GM12878 (cell line): ENCODE results near the gene FBXL5. TPM values are rescaled to one million over a fixed set of nuclear protein-coding genes. Genes with fewer than 3 reads are reported as not detected.

Experiments
- ATAC-seq: fragments of 200-7000 bp; cut with Tn5 transposase; 3 replicates; pipeline ENCODE4 v1.9.1; 2020; ENCODE audit warnings: mild to moderate bottlenecking, moderate library complexity
- Bru-seq: library from RNA; stranded (reverse); fragments of 400-500 nt; gene quantifications from one replicate; lab custom pipeline; 2021; lab: Mats Ljungman, UMichigan
- BruChase-seq, 2 experiments: library from RNA; stranded (reverse); fragments of 400-500 nt; gene quantifications; one replicate each; lab custom pipeline; 2021; lab: Mats Ljungman, UMichigan
- BruUV-seq: library from RNA; stranded (reverse); fragments of 400-500 nt; replicated peaks from 2 replicates; lab custom pipeline; 2021; lab: Mats Ljungman, UMichigan
- CTCF ChIA-PET: fragments of 300-600 bp; sonication (Branson Sonifier 250); formaldehyde crosslinking; extraction: SDS; loops from one replicate; lab custom pipeline; 2021; ENCODE audit warnings: inconsistent platforms; lab: Yijun Ruan, JAX
- POLR2A ChIA-PET: fragments of 350-600 bp; formaldehyde crosslinking; extraction: SDS; loops from one replicate; lab custom pipeline; 2021; ENCODE audit warnings: inconsistent platforms; lab: Charles Lee
- RAD21 ChIA-PET: fragments of 300-600 bp; sonication (Branson Sonifier 250); formaldehyde crosslinking; loops from one replicate; lab custom pipeline; 2023; ENCODE audit warnings: antibody characterized with exemption; ENCODE audit not compliant: unreplicated experiment; lab: Charles Lee
- SMC1A ChIA-PET: fragments of 300-600 bp; sonication (Branson Sonifier 250); formaldehyde crosslinking; loops from one replicate; lab custom pipeline; 2023; ENCODE audit not compliant: unreplicated experiment, uncharacterized antibody; lab: Charles Lee
- DNase-seq: peaks from one replicate; pipeline ENCODE4 v3.0.0-alpha.2; 2011; ENCODE audit warnings: low read depth, low spot score
- FAIRE-seq: peaks from 3 replicates; lab custom pipeline; 2011; peaks lifted over from hg19 to GRCh38; lab: Jason Lieb, UNC
- H2AFZ ChIP-seq: 2 replicates; pipeline ENCODE4 v1.6.0; 2011; ENCODE audit warnings: low read depth, low read length, control low read depth; ENCODE audit not compliant: control insufficient read depth
- H3K27ac ChIP-seq: 2 replicates; pipeline ENCODE4 v1.5.1; 2011; ENCODE audit warnings: control low read depth; ENCODE audit not compliant: control insufficient read depth, insufficient read depth
- H3K27me3 ChIP-seq, 2 experiments: replicated peaks in 1 of 2; 2 replicates each; pipeline versions ENCODE4 v1.6.0 to v1.6.1; 2011; ENCODE audit warnings: low read length in 1 of 2; ENCODE audit not compliant: control insufficient read depth in 2 of 2, insufficient read depth in 2 of 2
- H3K36me3 ChIP-seq, 2 experiments: 2 replicates each; pipeline ENCODE4 v1.5.1; 2011; ENCODE audit warnings: low read length in 1 of 2; ENCODE audit not compliant: control insufficient read depth in 2 of 2, insufficient read depth in 2 of 2
- H3K4me1 ChIP-seq: 2 replicates; pipeline ENCODE4 v1.6.1; 2011; ENCODE audit warnings: mild to moderate bottlenecking, low read length, moderate library complexity, mixed read lengths; ENCODE audit not compliant: control insufficient read depth, insufficient read depth
- H3K4me2 ChIP-seq: 2 replicates; pipeline ENCODE4 v1.6.0; 2011; ENCODE audit warnings: control low read depth; ENCODE audit not compliant: control insufficient read depth, insufficient read depth
- H3K4me3 ChIP-seq: fragments of 200-600 bp; sonication (generic); 2 replicates; pipeline ENCODE4 v1.5.1; 2016
- H3K79me2 ChIP-seq: 2 replicates; pipeline ENCODE4 v1.6.0; 2011; ENCODE audit warnings: low read length; ENCODE audit not compliant: control insufficient read depth, insufficient read depth
- H3K9ac ChIP-seq: 2 replicates; pipeline ENCODE4 v1.8.0; 2011; ENCODE audit warnings: low read length, control low read depth, mixed read lengths; ENCODE audit not compliant: control insufficient read depth, insufficient read depth
- H3K9me3 ChIP-seq: replicated peaks from 3 replicates; pipeline ENCODE4 v1.5.1; 2011; ENCODE audit warnings: mild to moderate bottlenecking, low read length; ENCODE audit not compliant: control insufficient read depth, insufficient read depth
- H4K20me1 ChIP-seq: 2 replicates; pipeline ENCODE4 v1.6.0; 2011; ENCODE audit not compliant: control insufficient read depth, insufficient read depth
- BCL11A ChIP-seq: IDR thresholded peaks from 2 replicates; pipeline ENCODE4 v1.6.1; 2011; ENCODE audit warnings: low read depth, low read length
- BCL3 ChIP-seq: IDR thresholded peaks from 2 replicates; pipeline ENCODE4 v1.6.1; 2011; ENCODE audit warnings: borderline replicate concordance, low read depth, mild to moderate bottlenecking, moderate library complexity, low read length; ENCODE audit not compliant: insufficient read depth, poor library complexity, severe bottlenecking
- BRCA1 ChIP-seq: IDR thresholded peaks from 2 replicates; pipeline ENCODE4 v1.6.1; 2011; ENCODE audit warnings: low read depth, low read length, improper control_type of control experiment
- CHD2 ChIP-seq: IDR thresholded peaks from 2 replicates; pipeline ENCODE4 v1.6.1; 2011; ENCODE audit warnings: low read depth, low read length, improper control_type of control experiment, borderline replicate concordance
- ETV6 ChIP-seq, 2 experiments: fragments of 450-650 bp in 1 of 2; IDR thresholded peaks in 1 of 2; conservative IDR thresholded peaks in 1 of 2; 2 replicates each; pipeline ENCODE4 v1.6.1; 2014; ENCODE audit warnings: antibody characterized with exemption in 1 of 2, borderline replicate concordance in 1 of 2, low read depth in 1 of 2, mild to moderate bottlenecking in 1 of 2, moderate library complexity in 1 of 2
- GABPA ChIP-seq: IDR thresholded peaks from 2 replicates; pipeline ENCODE4 v1.6.1; 2014; ENCODE audit warnings: antibody characterized with exemption, low read depth, mild to moderate bottlenecking, inconsistent platforms
- IRF4 ChIP-seq: IDR thresholded peaks from 2 replicates; pipeline ENCODE4 v1.6.1; 2011; ENCODE audit warnings: low read depth, low read length
- NR2C1 ChIP-seq: fragments of 450-650 bp; IDR thresholded peaks from 2 replicates; pipeline ENCODE4 v1.6.1; 2017; ENCODE audit warnings: antibody characterized with exemption, mild to moderate bottlenecking, moderate library complexity
- RELB ChIP-seq: fragments of 450-650 bp; IDR thresholded peaks from 2 replicates; pipeline ENCODE4 v1.6.1; 2017; ENCODE audit warnings: low read depth, mild to moderate bottlenecking, moderate library complexity
- SIN3A ChIP-seq: IDR thresholded peaks from 2 replicates; pipeline ENCODE4 v1.6.1; 2012; ENCODE audit warnings: low read depth, low read length, improper control_type of control experiment
- TAF1 ChIP-seq: IDR thresholded peaks from 2 replicates; pipeline ENCODE4 v1.6.1; 2011; ENCODE audit warnings: mild to moderate bottlenecking, low read depth, low read length, borderline replicate concordance
- ZNF207 ChIP-seq: fragments of 450-650 bp; IDR thresholded peaks from 2 replicates; pipeline ENCODE4 v1.6.1; 2014; ENCODE audit warnings: antibody characterized with exemption, mild to moderate bottlenecking, borderline replicate concordance
- WGBS: methylation state at CpG from one replicate; pipeline ENCODE4 v1.1.6; 2016; ENCODE audit warnings: low lambda C conversion rate; ENCODE audit not compliant: insufficient replicate concordance, insufficient coverage; ENCODE audit errors: missing lambda C conversion rate; 5-methylcytosine and 5-hydroxymethylcytosine counted together
- in situ Hi-C: fragments of 300-500 bp; cut with MboI; formaldehyde crosslinking; loops from 9 replicates; pipeline ENCODE4 v1.14.3; 2018; ENCODE audit warnings: mixed read lengths
- intact Hi-C: fragments of 100-400 bp; cut with micrococcal nuclease; formaldehyde crosslinking; loops from one replicate; pipeline ENCODE4 v1.14.2; 2022; ENCODE audit not compliant: unreplicated experiment
- long read RNA-seq, 2 experiments: library from polyadenylated mRNA; unstranded; transcript quantifications; one replicate each; pipeline ENCODE4 v2.0.0, GENCODE V29; 2019 to 2020
- polyA minus RNA-seq, 3 experiments: library from RNA; depleted of rRNA, polyadenylated mRNA; stranded (reverse); fragments of >200 nt; gene quantifications; 2 replicates each; pipeline ENCODE4 v1.2.3, GENCODE V29; 2011
- polyA plus RNA-seq, 11 experiments: library from polyadenylated mRNA; depleted of rRNA in 4 of 11; unstranded in 6 of 11; stranded (reverse) in 5 of 11; fragments of >200 nt; fragmentation: Nextera tagmentation in 4 of 11; fragmentation: Illumina TruSeq in 1 of 11; extraction: Ambion mirVana in 4 of 11; extraction: Trizol in 1 of 11; gene quantifications; 1 replicate in 1 of 11; 2 replicates in 10 of 11; pipeline versions ENCODE4 v1.2.1 to v1.2.3, GENCODE V29; 2011 to 2016; ENCODE audit warnings: inconsistent platforms in 2 of 11, missing spikeins in 2 of 11, low read depth in 1 of 11
- total RNA-seq, 4 experiments: library from RNA; depleted of rRNA in 3 of 4; stranded (reverse); fragments of >200 nt in 3 of 4; fragmentation: Illumina TruSeq in 1 of 4; extraction: Trizol in 1 of 4; gene quantifications; 2 replicates each; pipeline versions ENCODE4 v1.2.1 to v1.2.3, GENCODE V29; 2013 to 2021

The FBXL5 gene
- total RNA-seq (2013; cell fraction: nucleolus; rRNA removed) = 85.8 and 87.6 TPM in 2 replicates
- total RNA-seq (2014; rRNA removed) (39.5 and 42.5 TPM in 2 replicates), total RNA-seq (2014; rRNA removed; fragmentation: Illumina TruSeq; extraction: Trizol) (34.7 and 36.7 TPM in 2 replicates), total RNA-seq (2021) (30.7 and 31.9 TPM in 2 replicates), polyA plus RNA-seq (2011; rRNA removed) (46.2 and 69.1 TPM in 2 replicates), polyA plus RNA-seq (2014; fragmentation: Illumina TruSeq; extraction: Trizol) (25.1 and 36.0 TPM in 2 replicates), polyA plus RNA-seq (2014; fragmentation: Nextera tagmentation; extraction: Ambion mirVana) (10 to 100 TPM; 10.1 to 12.3 TPM), polyA plus RNA-seq (2014; rRNA removed) (23.8 and 32.3 TPM in 2 replicates), polyA plus RNA-seq (2016; fragmentation: Nextera tagmentation; extraction: Ambion mirVana) (10 to 100 TPM; 42.2 to 44.5 TPM), polyA minus RNA-seq (2011; rRNA and poly(A)+ RNA removed) (42.7 and 60.0 TPM in 2 replicates), Bru-seq, nascent RNA (percentile 87 among the genes with signal in this experiment), BruChase-seq, experiment 1, labeled RNA remaining after a 6-hour chase (percentile 78 among the genes with signal in this experiment), BruChase-seq, experiment 2, labeled RNA remaining after a 2-hour chase (percentile 85 among the genes with signal in this experiment)
- polyA plus RNA-seq (2011; ENCODE audit: low read depth) = 16.1 TPM
- 16.0 and 16.8 TPM in 2 replicates for polyA plus RNA-seq (2011; cell fraction: cytosol; rRNA removed)
- polyA plus RNA-seq (2011; cell fraction: nucleus; rRNA removed) = 25.3 and 25.8 TPM in 2 replicates
- 19.4 and 23.9 TPM in 2 replicates for polyA plus RNA-seq (2012)
- polyA minus RNA-seq (2011; cell fraction: cytosol; rRNA and poly(A)+ RNA removed) = 17.5 and 18.0 TPM in 2 replicates
- polyA minus RNA-seq (2011; cell fraction: nucleus; rRNA and poly(A)+ RNA removed) = 54.8 and 81.6 TPM in 2 replicates
- long read RNA-seq, experiment 1, transcript FBXL5-201 (11 exons, 3,385 nt) = major isoform, 21 of 40 reads
- long read RNA-seq, experiment 1, partial matches to known transcripts = 0 of 40 reads
- long read RNA-seq, experiment 1, other reads (novel, unspliced or antisense) = 17 of 40 reads
- long read RNA-seq, experiment 2, transcript FBXL5-202 (11 exons, 2,837 nt) = minor isoform, 7 of 200 reads
- long read RNA-seq, experiment 2, transcript FBXL5-201 (11 exons, 3,385 nt) = major isoform, 139 of 200 reads
- long read RNA-seq, experiment 2, partial matches to known transcripts = 17 of 200 reads
- long read RNA-seq, experiment 2, other reads (novel, unspliced or antisense) = 36 of 200 reads

- peaks cover 45% of the 10 kb centered on the region for H3K79me2 ChIP-seq
- in situ Hi-C loops = loop anchor here (10.0 kb wide), 1 partner anchor 651 kb away; the partner anchor contains the start of gene CPEB2
- no peak for FAIRE-seq
- TF ChIP-seq GABPA (no peak), CHD2 (no peak), NR2C1 (no peak), TAF1 (peak; percentile 48), BRCA1 (no peak), RELB (peak; percentile 47; the same call in 1 of the 2 replicates), ZNF207 (no peak), BCL3 (peak; percentile 16), SIN3A (peak; percentile 58; the same call in 1 of the 2 replicates), BCL11A (no peak), ETV6 (conservative IDR thresholded peaks at IDR 0.05 in 1 of 2, IDR thresholded peaks at IDR 0.05 in 1 of 2; ENCODE audit: borderline replicate concordance in 1 of 2, low read depth in 1 of 2) (no peak), IRF4 (no peak)
These were observed at the start of gene FBXL5 for GRCh38 chr4:15655223-15656037. Gene FBXL5, minus strand, starts transcription at chr4:15655357. Its CDS starts 70 bp downstream, at chr4:15655287.

More at GRCh38 chr4:15655223-15656037, at the start of gene FBXL5:
- WGBS = 13% methylated on average over 82 of the region's 85 CpGs
- RAD21 ChIA-PET = interaction anchor here (3.3 kb wide), 1 partner anchor 20 kb away, joined by 13 read pairs; no protein-coding TSS in a partner anchor
- peak within 1 kb of the TSS; percentile 84 for H3K4me3 ChIP-seq
- no peaks in the 10 kb centered on the region for H4K20me1 ChIP-seq
- H3K27ac ChIP-seq = peak within 1 kb of the TSS; percentile 95
- ATAC-seq = peak; percentile 64
- peak within 1 kb of the TSS; percentile 97 for H2AFZ ChIP-seq
- no peaks in the 10 kb centered on the region for H3K36me3 ChIP-seq
- peak within 1 kb of the TSS; percentile 95 for H3K4me2 ChIP-seq
- no peaks in the 10 kb centered on the region for H3K27me3 ChIP-seq
- POLR2A ChIA-PET = interaction anchor here (0.9 to 2.6 kb wide), 5 partner anchors 12 to 27 kb away, joined by 3 to 15 read pairs (median 4); no protein-coding TSS in a partner anchor
- H3K9me3 ChIP-seq = no peaks in the 10 kb centered on the region
- SMC1A ChIA-PET = interaction anchor here (0.8 to 0.9 kb wide), 3 partner anchors 11 to 25 kb away, joined by 3 to 4 read pairs (median 3); no protein-coding TSS in a partner anchor
- BruUV-seq = TSS peak; percentile 92
- CTCF ChIA-PET = interaction anchor here (0.9 to 1.5 kb wide), 2 partner anchors 9 to 71 kb away, joined by 3 to 4 read pairs; no protein-coding TSS in a partner anchor
- intact Hi-C loops = loop anchor here (1.0 to 10.0 kb wide), 3 partner anchors 26 to 1491 kb away; partner anchors contain the start of genes CD38 and FAM200B
- peaks cover 15% of the 10 kb centered on the region for H3K4me1 ChIP-seq
- peak; percentile 36 for DNase-seq
- H3K9ac ChIP-seq = peak within 1 kb of the TSS; percentile 89
